Central memory CD8-positive, alpha-beta T cell (primary cell): ENCODE data around the gene AOX1.
A peak's percentile ranks its signal among the peaks of the same experiment; 100 is the strongest.
"Not testable (repeated sequence)": the region's sequence is repeated elsewhere in the genome, so short reads cannot be mapped to it uniquely, and the experiment has no call there.

Experiments
- ATAC-seq: fragments of 150-1000 bp; cut with Tn5 transposase; replicated peaks from 2 replicates; pipeline ENCODE4 v1.10.0; 2022; ENCODE audit warnings: mild to moderate bottlenecking, moderate FRiP score, moderate number of reproducible peaks; ENCODE audit not compliant: poor library complexity, severe bottlenecking; ENCODE audit errors: extremely low read depth
- DNase-seq, 2 donors: peaks; one replicate each; pipeline ENCODE4 v3.0.0; 2021; ENCODE audit warnings: low spot score in 2 of 2
- H3K27ac Mint-ChIP-seq: one replicate; pipeline ENCODE4 v1.8.0; 2022; ENCODE audit warnings: low read depth, mild to moderate bottlenecking, moderate library complexity, mixed read lengths
- H3K27me3 Mint-ChIP-seq: one replicate; pipeline ENCODE4 v1.8.0; 2022; ENCODE audit warnings: mixed read lengths
- H3K36me3 Mint-ChIP-seq: one replicate; pipeline ENCODE4 v1.8.0; 2022; ENCODE audit warnings: mild to moderate bottlenecking, moderate library complexity, mixed read lengths; ENCODE audit not compliant: insufficient read depth
- H3K4me1 Mint-ChIP-seq: one replicate; pipeline ENCODE4 v1.8.0; 2022; ENCODE audit warnings: mixed read lengths
- H3K4me3 Mint-ChIP-seq: one replicate; pipeline ENCODE4 v1.8.0; 2022; ENCODE audit warnings: mild to moderate bottlenecking, moderate library complexity, mixed read lengths
- H3K9me3 Mint-ChIP-seq: one replicate; pipeline ENCODE4 v1.8.0; 2022; ENCODE audit warnings: mixed read lengths

The AOX1 gene

DNA sequence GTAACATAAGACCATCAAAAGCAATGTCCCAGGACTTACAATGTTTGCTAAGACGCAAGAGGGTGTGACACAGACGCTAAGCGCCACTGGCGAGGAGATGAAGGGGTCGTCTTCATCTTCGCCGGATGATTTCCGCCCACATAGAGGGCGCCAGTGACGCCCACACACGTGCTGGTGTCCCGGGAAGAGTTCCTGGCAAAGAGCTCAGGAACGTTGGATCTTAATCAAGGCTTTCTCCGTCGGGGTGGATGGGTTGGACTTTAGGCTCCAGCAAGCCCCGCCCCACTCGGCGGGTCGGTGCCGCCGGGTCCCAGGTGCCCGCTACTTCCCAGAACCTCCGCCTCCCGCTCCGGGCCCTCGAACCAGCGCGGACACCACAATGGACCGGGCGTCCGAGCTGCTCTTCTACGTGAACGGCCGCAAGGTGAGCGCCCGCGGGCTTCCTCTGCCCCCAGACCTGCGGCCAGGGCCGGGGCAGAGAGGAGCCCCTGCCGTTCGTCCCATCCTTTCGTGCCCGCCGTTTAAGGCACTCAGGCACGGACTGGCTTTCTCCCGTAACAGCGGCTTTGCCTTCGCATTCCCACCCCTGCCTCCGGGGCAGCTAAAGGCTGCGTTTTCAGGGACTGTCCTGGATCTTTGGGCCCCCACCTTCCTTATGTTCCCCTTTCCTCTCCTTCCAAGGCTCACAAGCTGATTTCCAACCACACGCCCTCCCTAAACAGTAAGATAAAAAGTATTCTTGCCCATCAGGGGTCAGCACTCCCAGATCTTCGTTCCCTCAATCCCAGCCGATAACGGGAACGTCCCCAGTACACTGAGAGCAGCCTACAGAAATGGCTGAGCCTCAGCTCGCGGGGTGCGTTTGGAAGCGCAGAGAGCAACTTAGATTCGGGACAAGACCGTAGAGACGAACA, at the start of gene AOX1:
TSS of gene AOX1 (plus strand) at position 285 of the 914 bp plus-strand sequence. CDS start at position 380, 95 bp downstream.
- Mint-ChIP-seq H3K4me3 (peak within 1 kb of the TSS; percentile 75), H3K9me3 (no peaks in the 10 kb centered on the region), H3K4me1 (peaks cover 6% of the 10 kb centered on the region), H3K27ac (no peak within 1 kb of the TSS), H3K36me3 (no peaks in the 10 kb centered on the region), H3K27me3 (peaks cover 8% of the 10 kb centered on the region)
- DNase-seq (no peak), ATAC-seq (no peak)

DNA sequence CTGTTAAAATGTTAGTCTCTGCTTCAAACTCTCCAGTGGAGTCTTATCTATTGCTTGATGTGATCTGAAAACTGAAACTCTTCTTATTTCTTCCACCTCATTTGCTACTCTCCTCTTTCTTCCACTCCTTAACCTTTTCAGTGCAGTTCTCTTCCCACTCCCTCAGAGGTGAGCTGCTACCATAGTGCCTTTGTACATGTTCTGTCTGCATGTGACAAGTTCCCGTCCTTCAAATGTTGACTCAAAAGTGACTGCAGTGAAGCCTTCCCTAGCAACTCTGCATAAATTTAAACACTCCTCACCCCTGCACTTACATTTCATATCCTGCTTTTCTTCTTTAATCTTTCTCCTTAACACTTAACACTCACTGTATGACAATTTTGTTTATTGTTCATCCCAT, 47.7 kb upstream of the AOX1 start:
- Mint-ChIP-seq H3K27me3 (no peaks in the 10 kb centered on the region), H3K4me1 (no peaks in the 10 kb centered on the region), H3K36me3 (no peaks in the 10 kb centered on the region), H3K27ac (no peak overlapping the region), H3K4me3 (no peak overlapping the region), H3K9me3 (no peaks in the 10 kb centered on the region)
- DNase-seq (no peak), ATAC-seq (no peak)

DNA sequence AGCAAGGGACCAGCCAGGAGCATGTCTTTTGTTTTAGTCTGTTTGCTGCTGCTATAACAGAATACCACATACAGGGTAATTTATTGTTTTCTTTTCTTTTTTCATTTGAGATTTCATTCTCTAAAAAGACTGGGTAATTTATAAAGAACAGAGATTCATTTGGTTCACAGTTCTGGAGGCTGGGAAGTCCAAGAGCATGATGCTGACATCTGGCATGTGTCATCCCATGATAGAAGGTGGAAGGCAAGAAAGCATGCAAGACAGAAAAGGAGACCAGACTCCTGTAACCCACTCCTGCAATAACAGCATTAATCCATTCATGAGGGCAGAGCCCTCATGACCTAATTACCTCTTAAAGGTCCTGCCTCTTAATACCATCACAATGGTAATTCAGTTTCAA, 45.0 kb upstream of the AOX1 start:
- DNase-seq: no peak
- Mint-ChIP-seq H3K36me3 (peaks cover 1% of the 10 kb centered on the region), H3K27ac (no peak overlapping the region), H3K4me3 (no peak overlapping the region), H3K9me3 (no peaks in the 10 kb centered on the region), H3K4me1 (no peaks in the 10 kb centered on the region), H3K27me3 (no peaks in the 10 kb centered on the region)
- ATAC-seq: no peak

DNA sequence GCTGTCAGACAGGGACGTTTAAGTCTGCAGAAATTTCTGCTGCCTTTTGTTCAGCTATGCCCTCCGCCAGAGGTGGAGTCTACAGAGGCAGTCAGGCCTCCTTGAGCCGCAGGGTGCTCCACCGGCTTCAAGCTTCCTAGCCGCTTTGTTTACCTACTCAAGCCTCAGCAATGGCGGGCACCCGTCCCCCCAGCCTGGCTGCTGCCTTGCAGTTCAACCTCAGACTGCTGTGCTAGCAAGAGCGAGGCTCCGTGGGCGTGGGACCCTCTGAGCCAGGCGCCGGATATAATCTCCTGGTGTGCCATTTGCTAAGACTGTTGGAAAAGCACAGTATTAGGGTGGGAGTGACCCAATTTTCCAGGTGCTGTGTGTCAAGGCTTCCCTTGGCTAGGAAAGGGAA, 19.2 kb upstream of the AOX1 start:
- not testable (repeated sequence) for H3K27ac Mint-ChIP-seq, H3K4me3 Mint-ChIP-seq, H3K9me3 Mint-ChIP-seq, DNase-seq, ATAC-seq, H3K27me3 Mint-ChIP-seq, H3K4me1 Mint-ChIP-seq, H3K36me3 Mint-ChIP-seq

DNA sequence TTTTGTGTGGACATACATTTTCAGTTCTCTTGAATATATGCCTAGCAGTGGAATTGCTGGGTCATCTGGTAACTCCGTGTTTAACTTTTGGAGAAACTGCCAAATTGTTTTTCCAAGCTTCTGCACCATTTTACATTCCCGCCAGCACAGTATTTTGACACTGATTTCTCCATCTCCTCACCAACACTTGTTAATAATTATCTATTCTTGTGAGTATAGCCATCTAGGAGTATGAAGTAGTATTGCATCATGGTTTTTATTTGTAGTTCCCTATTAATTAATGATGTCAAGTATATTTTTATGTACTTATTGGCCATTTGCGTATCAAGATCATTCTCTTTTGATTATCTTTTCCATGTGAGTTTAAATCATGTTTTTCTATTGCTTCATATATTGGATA, 17.9 kb upstream of the AOX1 start:
- no peaks in the 10 kb centered on the region for H3K9me3 Mint-ChIP-seq
- DNase-seq (no peak), ATAC-seq (no peak)
- H3K27ac Mint-ChIP-seq: no peak overlapping the region
- peaks cover 4% of the 10 kb centered on the region for H3K36me3 Mint-ChIP-seq
- no peak overlapping the region for H3K4me3 Mint-ChIP-seq
- peaks cover 6% of the 10 kb centered on the region for H3K4me1 Mint-ChIP-seq
- H3K27me3 Mint-ChIP-seq: no peaks in the 10 kb centered on the region

DNA sequence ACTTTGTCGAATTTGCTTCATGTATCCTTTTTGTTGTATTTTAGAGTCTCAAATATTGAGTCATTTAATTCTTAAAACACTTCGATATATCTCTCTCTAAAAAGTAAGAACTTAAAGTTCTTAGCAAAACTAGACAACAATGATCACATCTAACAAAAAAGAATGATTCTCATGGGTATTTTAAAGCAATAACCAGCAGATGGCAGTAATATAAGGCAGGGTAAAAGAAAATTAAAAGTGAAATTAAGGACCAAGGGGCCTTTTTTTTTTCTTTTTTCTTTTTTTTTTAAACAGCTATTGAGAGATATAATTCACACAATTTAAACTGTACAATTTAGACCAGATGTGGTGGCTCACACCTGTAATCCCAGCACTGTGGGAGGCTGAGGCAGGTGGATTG, 9.9 kb upstream of the AOX1 start:
- ATAC-seq: no peak
- H3K27me3 Mint-ChIP-seq: no peaks in the 10 kb centered on the region
- H3K27ac Mint-ChIP-seq: no peak overlapping the region
- no peaks in the 10 kb centered on the region for H3K9me3 Mint-ChIP-seq
- peaks cover 4% of the 10 kb centered on the region for H3K36me3 Mint-ChIP-seq
- H3K4me1 Mint-ChIP-seq: peaks cover 8% of the 10 kb centered on the region
- H3K4me3 Mint-ChIP-seq: no peak overlapping the region
- no peak for DNase-seq

DNA sequence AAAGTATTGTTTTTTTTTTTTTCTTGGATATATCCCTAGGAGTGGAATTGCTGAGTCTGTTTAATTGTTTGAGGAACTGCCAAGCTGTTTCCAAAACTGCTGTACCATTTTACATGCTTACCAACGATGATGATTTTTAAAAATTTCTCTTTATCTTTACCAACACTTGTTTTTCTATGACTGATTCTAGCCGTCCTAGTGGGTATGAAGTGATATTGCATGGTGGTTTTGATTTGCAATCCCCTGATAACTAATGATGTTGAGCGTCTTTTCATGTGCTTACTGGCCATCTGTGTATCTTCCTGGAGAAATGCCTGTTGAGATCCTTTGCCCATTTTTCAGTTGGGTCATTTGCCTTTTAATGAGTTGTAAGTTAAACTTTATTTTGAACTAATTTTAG, 8.8 kb upstream of the AOX1 start:
- Mint-ChIP-seq H3K27me3 (no peaks in the 10 kb centered on the region), H3K4me3 (no peak overlapping the region), H3K9me3 (no peaks in the 10 kb centered on the region), H3K36me3 (no peaks in the 10 kb centered on the region), H3K27ac (no peak overlapping the region), H3K4me1 (peaks cover 8% of the 10 kb centered on the region)
- DNase-seq: no peak
- ATAC-seq: no peak

DNA sequence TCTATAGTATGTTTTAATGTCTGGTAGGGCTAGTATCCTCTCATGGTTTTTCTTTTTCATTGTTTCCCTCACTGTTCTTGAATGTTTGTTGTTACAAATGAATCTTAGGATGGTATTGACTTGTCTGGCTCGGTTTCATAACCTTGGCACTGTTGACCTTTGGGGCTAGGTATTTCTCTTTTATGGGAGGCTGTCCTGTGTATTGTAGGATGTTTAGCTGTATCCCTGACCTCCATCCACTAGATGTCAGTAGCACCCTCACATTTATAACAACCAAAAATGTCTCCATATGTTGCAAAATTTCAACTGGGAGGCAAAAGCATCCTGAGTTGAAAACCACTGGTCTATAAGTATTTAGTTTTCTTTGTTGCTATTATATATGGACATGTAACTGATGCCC, 7.0 kb upstream of the AOX1 start:
- H3K27me3 Mint-ChIP-seq: no peaks in the 10 kb centered on the region
- no peak for ATAC-seq
- no peak overlapping the region for H3K4me3 Mint-ChIP-seq
- DNase-seq: no peak
- H3K27ac Mint-ChIP-seq: no peak overlapping the region
- peaks cover 8% of the 10 kb centered on the region for H3K4me1 Mint-ChIP-seq
- H3K36me3 Mint-ChIP-seq: no peaks in the 10 kb centered on the region
- no peaks in the 10 kb centered on the region for H3K9me3 Mint-ChIP-seq

DNA sequence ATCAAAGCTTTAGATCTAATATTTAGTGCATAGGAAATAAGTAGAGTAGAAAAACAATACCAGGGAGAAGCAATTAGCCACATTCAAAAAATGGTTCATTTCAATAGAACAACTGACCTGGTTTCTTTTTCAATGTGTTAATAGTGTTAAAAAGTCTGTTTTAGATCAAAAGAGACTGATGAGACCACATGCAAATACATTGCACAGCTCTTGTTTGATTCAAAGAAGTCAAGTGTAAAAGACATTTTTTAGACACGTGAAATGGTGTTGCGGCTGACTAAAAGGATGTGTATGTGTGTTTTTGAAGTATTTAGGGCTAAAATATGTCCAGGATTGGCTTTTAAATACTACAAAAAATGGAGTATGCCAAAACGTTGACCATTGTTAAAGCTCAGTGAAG, 1.2 kb upstream of the AOX1 start:
- peaks cover 6% of the 10 kb centered on the region for H3K4me1 Mint-ChIP-seq
- H3K36me3 Mint-ChIP-seq: no peaks in the 10 kb centered on the region
- no peak overlapping the region for H3K4me3 Mint-ChIP-seq
- no peak overlapping the region for H3K27ac Mint-ChIP-seq
- no peaks in the 10 kb centered on the region for H3K9me3 Mint-ChIP-seq
- ATAC-seq (no peak), DNase-seq (no peak)
- H3K27me3 Mint-ChIP-seq: no peaks in the 10 kb centered on the region

DNA sequence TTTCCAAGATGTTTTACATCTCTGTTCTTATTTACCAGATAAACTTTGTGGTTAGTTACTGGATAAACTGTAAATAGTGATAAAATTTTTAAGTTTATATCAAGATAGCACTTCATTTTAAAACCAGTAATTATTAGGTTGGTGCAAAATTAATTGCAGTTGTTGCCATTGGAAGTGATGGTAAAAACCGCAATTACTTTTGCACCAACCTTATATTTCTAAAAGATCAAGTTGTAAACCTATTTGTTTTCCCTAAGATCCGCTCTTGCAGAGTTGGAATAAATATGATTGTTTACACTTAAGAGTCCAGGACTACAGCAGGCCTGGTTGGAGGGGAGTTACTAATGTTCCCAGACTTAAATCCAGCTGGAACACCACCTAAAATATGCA, 479 bp upstream of the AOX1 start:
- no peaks in the 10 kb centered on the region for H3K9me3 Mint-ChIP-seq
- DNase-seq (no peak), ATAC-seq (no peak)
- H3K36me3 Mint-ChIP-seq: no peaks in the 10 kb centered on the region
- H3K4me3 Mint-ChIP-seq: peak overlapping the region; percentile 75
- peaks cover 2% of the 10 kb centered on the region for H3K27me3 Mint-ChIP-seq
- H3K4me1 Mint-ChIP-seq: peaks cover 6% of the 10 kb centered on the region
- H3K27ac Mint-ChIP-seq: no peak overlapping the region

DNA sequence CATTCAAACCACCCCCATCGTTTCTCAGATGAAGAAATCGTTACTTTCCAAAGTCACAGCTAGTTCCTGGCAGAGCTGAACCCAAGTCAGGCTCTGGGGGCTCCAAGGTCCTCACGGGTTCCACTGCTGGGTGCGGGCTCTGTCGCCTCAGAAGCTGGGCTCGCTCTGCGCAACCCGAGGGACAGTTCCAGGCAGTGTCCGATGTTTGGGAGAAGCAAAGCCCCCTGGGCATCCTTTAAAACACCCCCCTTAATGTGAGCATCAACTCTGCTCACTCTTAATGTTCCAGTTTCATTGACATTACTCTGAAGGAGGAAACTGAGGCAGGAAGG, 796 bp downstream of the AOX1 start:
- Mint-ChIP-seq H3K27ac (no peak overlapping the region), H3K36me3 (no peaks in the 10 kb centered on the region), H3K4me1 (peaks cover 6% of the 10 kb centered on the region), H3K4me3 (peak overlapping the region; percentile 75), H3K27me3 (peaks cover 14% of the 10 kb centered on the region), H3K9me3 (no peaks in the 10 kb centered on the region)
- no peak for DNase-seq
- no peak for ATAC-seq

DNA sequence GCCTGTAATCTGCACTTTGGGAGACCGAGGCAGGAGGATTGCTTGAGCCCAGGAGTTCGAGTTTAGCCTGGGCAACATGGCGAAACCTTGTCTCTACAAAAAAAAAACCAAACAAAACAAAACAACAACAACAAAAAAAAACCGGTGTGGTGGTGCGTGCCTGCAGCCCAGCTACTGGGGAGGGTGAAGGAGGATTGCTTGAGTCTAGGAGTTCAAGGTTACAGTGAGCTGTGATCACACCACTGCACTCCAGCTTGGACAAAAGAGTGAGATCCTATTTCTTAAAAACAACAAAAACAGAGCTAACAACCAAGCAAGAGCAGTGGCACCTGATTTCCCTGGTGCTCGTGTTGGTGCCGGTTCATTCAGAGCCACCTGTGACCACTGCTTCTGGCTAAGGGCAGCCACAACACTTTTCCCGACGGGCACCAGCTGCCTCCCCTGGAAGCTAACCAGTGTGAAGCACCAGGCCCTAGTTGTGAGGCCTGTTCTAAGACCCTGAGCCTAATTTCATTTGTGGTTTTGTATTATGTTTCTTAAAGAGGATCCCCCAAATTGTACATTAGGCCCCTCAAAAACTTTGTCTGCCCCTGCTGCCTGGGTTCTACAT, 1.3 kb downstream of the AOX1 start:
- H3K9me3 Mint-ChIP-seq: no peaks in the 10 kb centered on the region
- H3K4me3 Mint-ChIP-seq: no peak overlapping the region
- ATAC-seq: no peak
- H3K4me1 Mint-ChIP-seq: peaks cover 6% of the 10 kb centered on the region
- H3K27me3 Mint-ChIP-seq: peaks cover 19% of the 10 kb centered on the region
- DNase-seq: no peak
- H3K27ac Mint-ChIP-seq: no peak overlapping the region
- H3K36me3 Mint-ChIP-seq: no peaks in the 10 kb centered on the region

DNA sequence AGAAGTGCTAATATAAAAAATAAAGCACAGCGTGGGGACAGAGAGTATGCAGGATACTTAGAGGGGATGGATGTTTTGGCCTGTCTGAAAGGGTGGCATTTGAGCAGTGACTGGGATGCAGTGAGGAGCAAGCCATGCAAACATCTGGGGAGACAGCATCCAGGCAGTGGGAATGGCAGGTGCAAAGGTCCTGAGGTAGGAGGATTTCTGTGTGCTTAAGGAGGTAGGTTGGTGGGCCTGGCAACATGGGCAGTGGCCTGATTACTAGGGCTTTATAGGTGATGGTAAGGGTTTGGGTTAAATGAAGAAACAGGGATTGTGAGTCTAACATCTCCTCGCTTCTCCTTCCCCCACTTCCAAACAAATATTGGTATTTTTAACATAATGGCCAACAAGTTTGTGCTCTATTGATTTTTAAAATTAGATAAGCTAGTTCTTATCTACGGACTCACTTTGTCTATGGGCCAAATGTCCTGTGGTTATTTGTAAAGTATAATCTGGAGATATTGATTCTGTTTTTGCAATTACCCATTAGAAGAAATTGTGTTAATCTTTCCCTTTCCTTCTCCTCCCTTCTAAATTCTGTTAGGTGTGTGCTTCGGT, 2.4 kb downstream of the AOX1 start:
- Mint-ChIP-seq H3K27me3 (peaks cover 30% of the 10 kb centered on the region), H3K36me3 (no peaks in the 10 kb centered on the region), H3K27ac (no peak overlapping the region), H3K4me1 (peaks cover 6% of the 10 kb centered on the region), H3K4me3 (no peak overlapping the region), H3K9me3 (no peaks in the 10 kb centered on the region)
- ATAC-seq (no peak), DNase-seq (no peak)
